ENCODE results near the gene SRPK2.
"Not testable (repeated sequence)": the region's sequence is repeated elsewhere in the genome, so short reads cannot be mapped to it uniquely, and the experiment has no call there.

The SRPK2 gene

GRCh38 chr7:105376908-105377533 is 11.7 kb downstream of the SRPK2 start:
- no peak for DNase-seq (ENCODE audit: low read depth, low spot score)

GRCh38 chr7:105369944-105370343 is 18.8 kb downstream of the SRPK2 start:
- DNase-seq (ENCODE audit: low read depth, low spot score): no peak

GRCh38 chr7:105367458-105367857 is 21.3 kb downstream of the SRPK2 start:
- DNase-seq (ENCODE audit: low read depth, low spot score): no peak

- no peak for DNase-seq (ENCODE audit: low read depth, low spot score)
These were observed 22.9 kb downstream of the SRPK2 start for GRCh38 chr7:105365541-105366534.

- no peak for DNase-seq (ENCODE audit: low read depth, low spot score)
These were observed 24.0 kb downstream of the SRPK2 start for GRCh38 chr7:105364684-105365083.

GRCh38 chr7:105363657-105364056 is 25.1 kb downstream of the SRPK2 start:
- not testable (repeated sequence) for DNase-seq (ENCODE audit: low read depth, low spot score)

- not testable (repeated sequence) for DNase-seq (ENCODE audit: low read depth, low spot score)
These were observed 26.0 kb downstream of the SRPK2 start for GRCh38 chr7:105362685-105363084.

GRCh38 chr7:105361995-105362394 is 26.7 kb downstream of the SRPK2 start:
- DNase-seq (ENCODE audit: low read depth, low spot score): not testable (repeated sequence)

- not testable (repeated sequence) for DNase-seq (ENCODE audit: low read depth, low spot score)
These were observed 28.6 kb downstream of the SRPK2 start for GRCh38 chr7:105360149-105360548.

- DNase-seq (ENCODE audit: low read depth, low spot score): no peak
These were observed 33.0 kb downstream of the SRPK2 start for GRCh38 chr7:105355701-105356100.

GRCh38 chr7:105354383-105354782 is 34.3 kb downstream of the SRPK2 start:
- DNase-seq (ENCODE audit: low read depth, low spot score): no peak

- no peak for DNase-seq (ENCODE audit: low read depth, low spot score)
These were observed 34.9 kb downstream of the SRPK2 start for GRCh38 chr7:105353752-105354328.

- no peak for DNase-seq (ENCODE audit: low read depth, low spot score)
These were observed 35.6 kb downstream of the SRPK2 start for GRCh38 chr7:105352901-105353668.

GRCh38 chr7:105352018-105352612 is 36.6 kb downstream of the SRPK2 start:
- DNase-seq (ENCODE audit: low read depth, low spot score): no peak

GRCh38 chr7:105350906-105351305 is 37.8 kb downstream of the SRPK2 start:
- DNase-seq (ENCODE audit: low read depth, low spot score): no peak

GRCh38 chr7:105348177-105348576 is 40.5 kb downstream of the SRPK2 start:
- DNase-seq (ENCODE audit: low read depth, low spot score): not testable (repeated sequence)

GRCh38 chr7:105346593-105347322 is 42.0 kb downstream of the SRPK2 start:
- DNase-seq (ENCODE audit: low read depth, low spot score): no peak

- no peak for DNase-seq (ENCODE audit: low read depth, low spot score)
These were observed 42.6 kb downstream of the SRPK2 start for GRCh38 chr7:105346138-105346537.

- no peak for DNase-seq (ENCODE audit: low read depth, low spot score)
These were observed 43.0 kb downstream of the SRPK2 start for GRCh38 chr7:105345725-105346124.

GRCh38 chr7:105345003-105345402 is 43.7 kb downstream of the SRPK2 start:
- DNase-seq (ENCODE audit: low read depth, low spot score): no peak
